Uterus (tissue), 4 donors: ENCODE measurements around the gene MTCL1. TPM values are rescaled to one million over a fixed set of nuclear protein-coding genes. Genes with fewer than 3 reads are reported as not detected.

Experiments
- DNase-seq, 2 donors: peaks; one replicate each; pipeline ENCODE4 v3.0.0-alpha.2; 2019 to 2020
- H3K27ac ChIP-seq, 2 donors: fragments of 200-600 bp; sonication (generic); 1 replicate in 1 of 2; 2 replicates in 1 of 2; pipeline ENCODE4 v1.5.1; 2016 to 2018
- H3K27me3 ChIP-seq, 2 donors: fragments of 200-600 bp; sonication (generic); one replicate each; pipeline ENCODE4 v1.5.1; 2018 to 2019; ENCODE audit warnings: control low read depth in 1 of 2
- H3K36me3 ChIP-seq, 2 donors: fragments of 200-600 bp; sonication (generic); one replicate each; pipeline ENCODE4 v1.5.1; 2019; ENCODE audit warnings: control low read depth in 1 of 2
- H3K4me1 ChIP-seq, 2 donors: fragments of 200-600 bp; sonication (generic); one replicate each; pipeline ENCODE4 v1.5.1; 2018 to 2019; ENCODE audit warnings: control low read depth in 1 of 2
- H3K4me3 ChIP-seq, 2 donors: fragments of 200-600 bp; sonication (generic); 1 replicate in 1 of 2; 2 replicates in 1 of 2; pipeline ENCODE4 v1.5.1; 2018 to 2019; ENCODE audit warnings: mild to moderate bottlenecking in 1 of 2
- H3K9me3 ChIP-seq, 2 donors: fragments of 200-600 bp; sonication (generic); one replicate each; pipeline ENCODE4 v1.5.1; 2019; ENCODE audit warnings: control low read depth in 1 of 2
- POLR2A ChIP-seq, 2 donors: fragments of 450-650 bp; IDR thresholded peaks; one replicate each; pipeline ENCODE4 v1.6.1; 2016; ENCODE audit warnings: antibody characterized with exemption in 2 of 2, mild to moderate bottlenecking in 1 of 2, moderate library complexity in 1 of 2
- intact Hi-C: fragments of 100-400 bp; cut with DNase I; formaldehyde crosslinking; loops from one replicate; pipeline ENCODE4 v1.15.1; 2023; ENCODE audit warnings: low total_unique reads
- total RNA-seq, 4 donors: library from RNA; depleted of rRNA in 3 of 4; stranded (reverse); fragments of >200 nt in 3 of 4; gene quantifications; one replicate each; pipeline versions ENCODE4 v1.1.0 to v1.2.4, GENCODE V29; 2014 to 2023
- TF ChIP-seq, protein P1 (sequence below), 4 experiments: fragments of 200-600 bp in 2 of 4; fragments of 450-650 bp in 2 of 4; sonication (generic) in 2 of 4; IDR thresholded peaks; one replicate each; pipeline ENCODE4 v1.5.1; 2016 to 2019; ENCODE audit warnings: antibody characterized with exemption in 4 of 4, mild to moderate bottlenecking in 2 of 4, moderate library complexity in 1 of 4
- donor health status: DM: yes; HTN: yes; CAD: no.

The MTCL1 gene
- total RNA-seq, 4 donors from 2014 or later = 8.8 to 25.9 (median 11.0) TPM; not detected in 1

DNA sequence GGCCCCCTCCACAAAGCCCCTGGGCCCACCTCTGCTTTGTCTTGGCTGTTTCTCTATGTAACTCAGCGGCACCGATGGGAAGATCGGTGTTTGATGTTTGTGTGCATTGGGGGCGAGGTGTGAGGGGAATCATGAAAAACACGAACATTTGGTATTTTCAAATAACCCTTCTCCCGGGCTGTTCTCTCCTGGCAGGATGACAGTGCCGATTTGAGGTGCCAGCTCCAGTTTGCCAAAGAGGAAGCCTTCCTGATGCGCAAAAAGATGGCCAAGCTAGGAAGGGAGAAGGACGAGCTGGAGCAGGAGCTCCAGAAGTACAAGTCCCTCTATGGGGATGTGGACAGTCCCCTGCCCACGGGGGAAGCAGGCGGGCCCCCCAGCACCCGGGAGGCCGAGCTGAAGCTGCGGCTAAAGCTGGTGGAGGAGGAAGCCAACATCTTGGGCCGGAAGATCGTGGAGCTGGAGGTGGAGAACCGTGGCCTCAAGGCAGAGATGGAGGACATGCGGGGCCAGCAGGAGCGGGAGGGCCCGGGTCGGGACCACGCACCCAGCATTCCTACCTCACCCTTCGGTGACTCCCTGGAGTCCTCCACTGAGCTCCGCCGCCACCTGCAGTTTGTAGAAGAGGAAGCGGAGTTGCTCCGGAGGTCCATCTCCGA lies 78.1 kb downstream of the MTCL1 start:
- no peak for DNase-seq
- Histone ChIP-seq H3K36me3 (no peaks in the 10 kb centered on the region), H3K4me3 (no peak overlapping the region), H3K9me3 (no peaks in the 10 kb centered on the region), H3K27ac (no peak overlapping the region), H3K4me1 (no peaks in the 10 kb centered on the region), H3K27me3 (no peaks in the 10 kb centered on the region)
- intact Hi-C loops = no loop called here
- TF ChIP-seq, protein P1, sequence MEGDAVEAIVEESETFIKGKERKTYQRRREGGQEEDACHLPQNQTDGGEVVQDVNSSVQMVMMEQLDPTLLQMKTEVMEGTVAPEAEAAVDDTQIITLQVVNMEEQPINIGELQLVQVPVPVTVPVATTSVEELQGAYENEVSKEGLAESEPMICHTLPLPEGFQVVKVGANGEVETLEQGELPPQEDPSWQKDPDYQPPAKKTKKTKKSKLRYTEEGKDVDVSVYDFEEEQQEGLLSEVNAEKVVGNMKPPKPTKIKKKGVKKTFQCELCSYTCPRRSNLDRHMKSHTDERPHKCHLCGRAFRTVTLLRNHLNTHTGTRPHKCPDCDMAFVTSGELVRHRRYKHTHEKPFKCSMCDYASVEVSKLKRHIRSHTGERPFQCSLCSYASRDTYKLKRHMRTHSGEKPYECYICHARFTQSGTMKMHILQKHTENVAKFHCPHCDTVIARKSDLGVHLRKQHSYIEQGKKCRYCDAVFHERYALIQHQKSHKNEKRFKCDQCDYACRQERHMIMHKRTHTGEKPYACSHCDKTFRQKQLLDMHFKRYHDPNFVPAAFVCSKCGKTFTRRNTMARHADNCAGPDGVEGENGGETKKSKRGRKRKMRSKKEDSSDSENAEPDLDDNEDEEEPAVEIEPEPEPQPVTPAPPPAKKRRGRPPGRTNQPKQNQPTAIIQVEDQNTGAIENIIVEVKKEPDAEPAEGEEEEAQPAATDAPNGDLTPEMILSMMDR (IDR thresholded peaks at IDR 0.05) = no peak
- no peak for TF ChIP-seq POLR2A (IDR thresholded peaks at IDR 0.05)

DNA sequence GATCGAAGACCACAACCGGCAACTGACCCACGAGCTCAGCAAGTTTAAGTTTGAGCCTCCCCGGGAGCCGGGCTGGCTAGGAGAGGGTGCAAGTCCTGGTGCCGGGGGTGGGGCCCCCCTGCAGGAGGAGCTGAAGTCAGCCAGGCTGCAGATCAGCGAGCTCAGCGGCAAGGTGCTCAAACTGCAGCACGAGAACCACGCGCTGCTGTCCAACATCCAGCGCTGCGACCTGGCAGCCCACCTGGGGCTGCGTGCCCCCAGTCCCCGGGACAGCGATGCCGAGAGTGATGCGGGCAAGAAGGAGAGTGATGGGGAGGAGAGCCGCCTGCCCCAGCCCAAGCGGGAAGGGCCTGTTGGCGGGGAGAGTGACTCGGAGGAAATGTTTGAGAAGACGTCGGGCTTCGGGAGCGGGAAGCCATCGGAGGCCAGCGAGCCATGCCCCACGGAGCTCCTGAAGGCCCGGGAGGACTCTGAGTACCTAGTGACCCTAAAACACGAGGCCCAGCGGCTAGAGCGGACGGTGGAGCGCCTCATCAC lies 78.7 kb downstream of the MTCL1 start:
- TF ChIP-seq, protein P1 (IDR thresholded peaks at IDR 0.05) = no peak
- no peak for TF ChIP-seq POLR2A (IDR thresholded peaks at IDR 0.05)
- no peaks in the 10 kb centered on the region for H3K36me3 ChIP-seq

DNA sequence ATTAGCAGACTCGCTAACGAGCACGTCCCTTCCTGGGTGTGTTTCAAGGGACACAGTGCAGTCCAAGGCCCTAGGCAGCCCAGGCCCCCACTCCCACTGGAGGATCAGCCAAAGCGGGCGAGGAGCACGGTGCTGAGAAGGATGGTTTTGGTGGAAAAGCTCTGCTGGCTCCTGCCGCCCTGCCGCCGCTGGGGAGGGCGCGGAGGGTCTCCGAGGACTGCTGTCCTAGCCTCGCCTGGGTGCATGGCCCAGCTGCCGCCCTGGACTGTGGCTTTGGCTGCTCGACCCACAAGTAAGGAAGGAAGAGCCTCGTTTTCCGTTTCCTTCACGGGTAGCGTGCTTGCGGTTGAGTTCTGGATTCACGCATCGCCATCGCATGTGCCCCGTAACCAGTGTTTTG lies 79.9 kb downstream of the MTCL1 start:
- Histone ChIP-seq H3K4me3 (no peak overlapping the region), H3K27me3 (no peaks in the 10 kb centered on the region), H3K9me3 (no peaks in the 10 kb centered on the region), H3K27ac (no peak overlapping the region), H3K4me1 (no peaks in the 10 kb centered on the region), H3K36me3 (no peaks in the 10 kb centered on the region)
- intact Hi-C loops = no loop called here
- TF ChIP-seq, protein P1 (IDR thresholded peaks at IDR 0.05) = no peak
- TF ChIP-seq POLR2A (IDR thresholded peaks at IDR 0.05) = no peak
- DNase-seq = no peak

More for the DNA sequence above, 78.7 kb downstream of the MTCL1 start:
- DNase-seq = no peak
- Histone ChIP-seq H3K4me3 (no peak overlapping the region), H3K27me3 (no peaks in the 10 kb centered on the region), H3K4me1 (no peaks in the 10 kb centered on the region), H3K9me3 (no peaks in the 10 kb centered on the region), H3K27ac (no peak overlapping the region)
- intact Hi-C loops = no loop called here

DNA sequence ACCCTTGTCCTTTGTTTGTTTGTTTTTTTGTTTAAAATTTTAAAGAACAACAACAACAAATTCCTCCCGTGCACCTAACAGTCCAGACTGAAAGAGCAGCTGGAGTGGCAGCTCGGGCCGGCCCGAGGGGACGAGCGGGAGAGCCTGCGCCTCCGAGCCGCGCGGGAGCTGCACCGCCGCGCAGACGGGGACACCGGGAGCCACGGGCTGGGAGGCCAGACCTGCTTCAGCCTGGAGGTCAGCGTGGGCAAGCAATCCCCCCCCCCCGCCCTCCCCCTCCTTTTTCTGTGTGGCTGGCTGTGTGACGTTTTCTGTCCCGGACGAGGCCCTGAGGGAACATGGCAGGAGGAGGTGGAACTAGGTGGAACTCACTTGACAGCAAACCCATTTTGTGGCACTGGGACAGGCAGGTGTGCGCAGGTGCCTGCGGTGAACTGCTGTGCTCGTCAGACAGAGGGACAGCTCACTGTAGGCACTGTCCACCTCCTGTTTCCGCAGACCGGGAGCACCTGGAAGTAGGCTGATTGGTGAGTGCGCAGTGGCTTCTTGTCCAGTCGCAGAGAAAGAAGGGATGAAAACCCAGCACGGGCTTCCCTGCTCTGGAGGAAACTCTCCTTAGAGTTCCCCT lies 80.6 kb downstream of the MTCL1 start:
- H3K9me3 ChIP-seq = no peaks in the 10 kb centered on the region
- no peaks in the 10 kb centered on the region for H3K4me1 ChIP-seq
- intact Hi-C loops = no loop called here
- H3K27ac ChIP-seq = no peak overlapping the region
- DNase-seq = no peak
- H3K4me3 ChIP-seq = no peak overlapping the region
- no peaks in the 10 kb centered on the region for H3K36me3 ChIP-seq
- TF ChIP-seq, protein P1 (IDR thresholded peaks at IDR 0.05) = no peak
- TF ChIP-seq POLR2A (IDR thresholded peaks at IDR 0.05) = no peak
- no peaks in the 10 kb centered on the region for H3K27me3 ChIP-seq
